Liver (tissue), 9 donors: Measurements from ENCODE around the gene ACOT2. TPM values are rescaled to one million over a fixed set of nuclear protein-coding genes. Genes with fewer than 3 reads are reported as not detected.

Experiments used
- DNase-seq: peaks from one replicate; pipeline ENCODE4 v3.0.0-alpha.2; 2017; ENCODE audit warnings: low spot score
- H3K27ac ChIP-seq, 2 donors: one replicate each; pipeline ENCODE4 v1.7.0; 2013; ENCODE audit warnings: inconsistent platforms in 2 of 2, low read length in 2 of 2, control low read depth in 1 of 2, low read depth in 1 of 2, mild to moderate bottlenecking in 1 of 2
- H3K27me3 ChIP-seq, 4 donors: one replicate each; pipeline versions ENCODE4 v1.6.1 to v1.7.0; 2013; ENCODE audit warnings: low read length in 3 of 4, inconsistent platforms in 1 of 4, mild to moderate bottlenecking in 1 of 4, moderate library complexity in 1 of 4; ENCODE audit not compliant: control insufficient read depth in 4 of 4, insufficient read depth in 4 of 4
- H3K36me3 ChIP-seq, 4 donors: one replicate each; pipeline versions ENCODE4 v1.6.1 to v1.7.0; 2013; ENCODE audit warnings: low read length in 3 of 4, mild to moderate bottlenecking in 3 of 4, low read depth in 1 of 4, moderate library complexity in 1 of 4; ENCODE audit not compliant: control insufficient read depth in 4 of 4, insufficient read depth in 3 of 4
- H3K4me1 ChIP-seq, 4 donors: one replicate each; pipeline versions ENCODE4 v1.6.1 to v1.7.0; 2013; ENCODE audit warnings: low read length in 3 of 4, mild to moderate bottlenecking in 3 of 4, moderate library complexity in 1 of 4; ENCODE audit not compliant: control insufficient read depth in 4 of 4, insufficient read depth in 4 of 4
- H3K4me3 ChIP-seq, 3 donors: one replicate each; pipeline versions ENCODE4 v1.6.1 to v1.7.0; 2013; ENCODE audit warnings: low read length in 3 of 3, control low read depth in 1 of 3, low read depth in 1 of 3, mild to moderate bottlenecking in 1 of 3
- H3K9ac ChIP-seq, 2 donors: one replicate each; pipeline ENCODE4 v1.7.0; 2013; ENCODE audit warnings: low read length in 2 of 2, mild to moderate bottlenecking in 2 of 2, moderate library complexity in 2 of 2, control low read depth in 1 of 2, low read depth in 1 of 2
- H3K9me3 ChIP-seq, 4 donors: one replicate each; pipeline versions ENCODE4 v1.6.1 to v1.7.0; 2013; ENCODE audit warnings: low read length in 3 of 4; ENCODE audit not compliant: control insufficient read depth in 4 of 4
- EGR1 ChIP-seq, 2 donors: IDR thresholded peaks; 2 replicates each; pipeline ENCODE4 v1.6.1; 2016 to 2018; ENCODE audit warnings: antibody characterized with exemption in 2 of 2, low read depth in 2 of 2
- FOXA1 ChIP-seq: IDR thresholded peaks from 2 replicates; pipeline ENCODE4 v1.6.1; 2016; ENCODE audit warnings: antibody characterized with exemption
- FOXA2 ChIP-seq: IDR thresholded peaks from 2 replicates; pipeline ENCODE4 v1.6.1; 2016; ENCODE audit warnings: antibody characterized with exemption
- GABPA ChIP-seq, 2 donors: IDR thresholded peaks in 1 of 2; conservative IDR thresholded peaks in 1 of 2; 2 replicates each; pipeline ENCODE4 v1.6.1; 2016; ENCODE audit warnings: antibody characterized with exemption in 2 of 2, mild to moderate bottlenecking in 1 of 2, moderate library complexity in 1 of 2
- HNF4A ChIP-seq, 2 donors: conservative IDR thresholded peaks; 2 replicates each; pipeline ENCODE4 v1.6.1; 2016; ENCODE audit warnings: antibody characterized with exemption in 2 of 2, mild to moderate bottlenecking in 2 of 2
- HNF4G ChIP-seq: IDR thresholded peaks from 2 replicates; pipeline ENCODE4 v1.6.1; 2016; ENCODE audit warnings: antibody characterized with exemption
- JUND ChIP-seq, 2 donors: IDR thresholded peaks; 2 replicates each; pipeline ENCODE4 v1.6.1; 2016; ENCODE audit warnings: antibody characterized with exemption in 2 of 2
- NR2F2 ChIP-seq: IDR thresholded peaks from 2 replicates; pipeline ENCODE4 v1.6.1; 2016; ENCODE audit warnings: antibody characterized with exemption
- RAD21 ChIP-seq, 2 donors: IDR thresholded peaks; 2 replicates each; pipeline ENCODE4 v1.6.1; 2016; ENCODE audit warnings: antibody characterized with exemption in 2 of 2, mild to moderate bottlenecking in 2 of 2
- RXRA ChIP-seq, 2 donors: IDR thresholded peaks; 2 replicates each; pipeline ENCODE4 v1.6.1; 2017 to 2018; ENCODE audit warnings: antibody characterized with exemption in 2 of 2, mild to moderate bottlenecking in 1 of 2
- SP1 ChIP-seq: IDR thresholded peaks from 2 replicates; pipeline ENCODE4 v1.6.1; 2018; ENCODE audit warnings: antibody characterized with exemption, mild to moderate bottlenecking
- TAF1 ChIP-seq: conservative IDR thresholded peaks from 2 replicates; pipeline ENCODE4 v1.6.1; 2016; ENCODE audit warnings: antibody characterized with exemption, mild to moderate bottlenecking
- YY1 ChIP-seq: IDR thresholded peaks from 2 replicates; pipeline ENCODE4 v1.6.1; 2016; ENCODE audit warnings: antibody characterized with exemption, mild to moderate bottlenecking
- WGBS: extraction: QIAGEN DNeasy Blood & Tissue Kit; methylation state at CpG from one replicate; pipeline ENCODE4 v1.1.7; 2013; 5-methylcytosine and 5-hydroxymethylcytosine counted together
- polyA plus RNA-seq, 2 donors: library from polyadenylated mRNA; stranded (reverse) in 1 of 2; unstranded in 1 of 2; fragments of 200-250 nt in 1 of 2; fragments of >200 nt in 1 of 2; fragmentation: Nextera tagmentation in 1 of 2; extraction: Ambion mirVana in 1 of 2; gene quantifications; one replicate each; pipeline versions ENCODE4 v1.2.1 to v1.2.3, GENCODE V29; 2013 to 2015
- total RNA-seq, 2 donors: library from RNA; depleted of rRNA; stranded (reverse); fragments of >200 nt; gene quantifications; one replicate each; pipeline ENCODE4 v1.2.3, GENCODE V29; 2014
- TF ChIP-seq, protein P1 (sequence below): IDR thresholded peaks from 2 replicates; pipeline ENCODE4 v1.6.1; 2016; ENCODE audit warnings: antibody characterized with exemption
- TF ChIP-seq, protein P2 (sequence below): fragments of 150-350 bp; IDR thresholded peaks from 2 replicates; pipeline ENCODE4 v1.5.1; 2017; ENCODE audit warnings: improper control_type of control experiment, low read depth, low read length; ENCODE audit not compliant: missing input control
- TF ChIP-seq, protein P3 (sequence below): IDR thresholded peaks from 2 replicates; pipeline ENCODE4 v1.6.1; 2016; ENCODE audit warnings: antibody characterized with exemption
- TF ChIP-seq, protein P4 (sequence below): IDR thresholded peaks from 2 replicates; pipeline ENCODE4 v1.6.1; 2016; ENCODE audit warnings: antibody characterized with exemption, mild to moderate bottlenecking
- TF ChIP-seq, protein P5 (sequence below): IDR thresholded peaks from 2 replicates; pipeline ENCODE4 v1.6.1; 2016; ENCODE audit warnings: antibody characterized with exemption
- donor health status: healthy.
- donor health status: healthy.
- donor health status: healthy.
- donor health status: healthy.
- donor health status: healthy.

The ACOT2 gene
- total and polyA plus RNA-seq, 4 donors: 51.2 to 189 (median 151) TPM

DNA sequence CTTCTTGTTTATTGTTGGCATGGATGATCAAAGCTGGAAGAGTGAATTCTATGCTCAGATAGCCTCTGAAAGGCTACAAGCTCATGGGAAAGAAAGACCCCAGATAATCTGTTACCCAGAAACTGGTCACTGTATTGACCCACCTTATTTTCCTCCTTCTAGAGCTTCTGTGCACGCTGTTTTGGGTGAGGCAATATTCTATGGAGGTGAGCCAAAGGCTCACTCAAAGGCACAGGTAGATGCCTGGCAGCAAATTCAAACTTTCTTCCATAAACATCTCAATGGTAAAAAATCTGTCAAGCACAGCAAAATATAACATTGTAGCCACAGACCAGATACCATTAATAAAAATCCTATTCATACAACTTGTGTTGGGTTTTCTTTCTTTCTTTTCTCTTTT lies 50.5 kb downstream of the ACOT2 start:
- no peaks in the 10 kb centered on the region for H3K9me3 ChIP-seq
- DNase-seq: no peak
- H3K4me1 ChIP-seq: peaks cover 0 to 8% (median 2%) of the 10 kb centered on the region in 4 donors
- H3K4me3 ChIP-seq: no peak overlapping the region
- H3K36me3 ChIP-seq: peaks cover 0 to 2% (median 0%) of the 10 kb centered on the region in 4 donors
- no peak overlapping the region for H3K27ac ChIP-seq
- H3K27me3 ChIP-seq: no peaks in the 10 kb centered on the region
- H3K9ac ChIP-seq: no peak overlapping the region
- WGBS: 44% methylated on average over 1 of the region's 1 CpG
- TF ChIP-seq NR2F2 (no peak), HNF4A (conservative IDR thresholded peaks at IDR 0.05) (no peak), EGR1 (IDR thresholded peaks at IDR 0.05; ENCODE audit: low read depth in 2 of 2) (no peak), GABPA (IDR thresholded peaks at IDR 0.05 in 1 of 2, conservative IDR thresholded peaks at IDR 0.05 in 1 of 2) (no peak), RAD21 (IDR thresholded peaks at IDR 0.05) (no peak), RXRA (IDR thresholded peaks at IDR 0.05) (no peak), FOXA2 (no peak), YY1 (no peak), HNF4G (no peak), JUND (IDR thresholded peaks at IDR 0.05) (no peak), SP1 (no peak), TAF1 (no peak), FOXA1 (no peak)
- TF ChIP-seq, protein P1, sequence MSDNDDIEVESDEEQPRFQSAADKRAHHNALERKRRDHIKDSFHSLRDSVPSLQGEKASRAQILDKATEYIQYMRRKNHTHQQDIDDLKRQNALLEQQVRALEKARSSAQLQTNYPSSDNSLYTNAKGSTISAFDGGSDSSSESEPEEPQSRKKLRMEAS: no peak
- TF ChIP-seq, protein P2, sequence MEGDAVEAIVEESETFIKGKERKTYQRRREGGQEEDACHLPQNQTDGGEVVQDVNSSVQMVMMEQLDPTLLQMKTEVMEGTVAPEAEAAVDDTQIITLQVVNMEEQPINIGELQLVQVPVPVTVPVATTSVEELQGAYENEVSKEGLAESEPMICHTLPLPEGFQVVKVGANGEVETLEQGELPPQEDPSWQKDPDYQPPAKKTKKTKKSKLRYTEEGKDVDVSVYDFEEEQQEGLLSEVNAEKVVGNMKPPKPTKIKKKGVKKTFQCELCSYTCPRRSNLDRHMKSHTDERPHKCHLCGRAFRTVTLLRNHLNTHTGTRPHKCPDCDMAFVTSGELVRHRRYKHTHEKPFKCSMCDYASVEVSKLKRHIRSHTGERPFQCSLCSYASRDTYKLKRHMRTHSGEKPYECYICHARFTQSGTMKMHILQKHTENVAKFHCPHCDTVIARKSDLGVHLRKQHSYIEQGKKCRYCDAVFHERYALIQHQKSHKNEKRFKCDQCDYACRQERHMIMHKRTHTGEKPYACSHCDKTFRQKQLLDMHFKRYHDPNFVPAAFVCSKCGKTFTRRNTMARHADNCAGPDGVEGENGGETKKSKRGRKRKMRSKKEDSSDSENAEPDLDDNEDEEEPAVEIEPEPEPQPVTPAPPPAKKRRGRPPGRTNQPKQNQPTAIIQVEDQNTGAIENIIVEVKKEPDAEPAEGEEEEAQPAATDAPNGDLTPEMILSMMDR: no peak
- TF ChIP-seq, protein P3, sequence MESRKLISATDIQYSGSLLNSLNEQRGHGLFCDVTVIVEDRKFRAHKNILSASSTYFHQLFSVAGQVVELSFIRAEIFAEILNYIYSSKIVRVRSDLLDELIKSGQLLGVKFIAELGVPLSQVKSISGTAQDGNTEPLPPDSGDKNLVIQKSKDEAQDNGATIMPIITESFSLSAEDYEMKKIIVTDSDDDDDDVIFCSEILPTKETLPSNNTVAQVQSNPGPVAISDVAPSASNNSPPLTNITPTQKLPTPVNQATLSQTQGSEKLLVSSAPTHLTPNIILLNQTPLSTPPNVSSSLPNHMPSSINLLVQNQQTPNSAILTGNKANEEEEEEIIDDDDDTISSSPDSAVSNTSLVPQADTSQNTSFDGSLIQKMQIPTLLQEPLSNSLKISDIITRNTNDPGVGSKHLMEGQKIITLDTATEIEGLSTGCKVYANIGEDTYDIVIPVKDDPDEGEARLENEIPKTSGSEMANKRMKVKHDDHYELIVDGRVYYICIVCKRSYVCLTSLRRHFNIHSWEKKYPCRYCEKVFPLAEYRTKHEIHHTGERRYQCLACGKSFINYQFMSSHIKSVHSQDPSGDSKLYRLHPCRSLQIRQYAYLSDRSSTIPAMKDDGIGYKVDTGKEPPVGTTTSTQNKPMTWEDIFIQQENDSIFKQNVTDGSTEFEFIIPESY: no peak
- TF ChIP-seq, protein P4, sequence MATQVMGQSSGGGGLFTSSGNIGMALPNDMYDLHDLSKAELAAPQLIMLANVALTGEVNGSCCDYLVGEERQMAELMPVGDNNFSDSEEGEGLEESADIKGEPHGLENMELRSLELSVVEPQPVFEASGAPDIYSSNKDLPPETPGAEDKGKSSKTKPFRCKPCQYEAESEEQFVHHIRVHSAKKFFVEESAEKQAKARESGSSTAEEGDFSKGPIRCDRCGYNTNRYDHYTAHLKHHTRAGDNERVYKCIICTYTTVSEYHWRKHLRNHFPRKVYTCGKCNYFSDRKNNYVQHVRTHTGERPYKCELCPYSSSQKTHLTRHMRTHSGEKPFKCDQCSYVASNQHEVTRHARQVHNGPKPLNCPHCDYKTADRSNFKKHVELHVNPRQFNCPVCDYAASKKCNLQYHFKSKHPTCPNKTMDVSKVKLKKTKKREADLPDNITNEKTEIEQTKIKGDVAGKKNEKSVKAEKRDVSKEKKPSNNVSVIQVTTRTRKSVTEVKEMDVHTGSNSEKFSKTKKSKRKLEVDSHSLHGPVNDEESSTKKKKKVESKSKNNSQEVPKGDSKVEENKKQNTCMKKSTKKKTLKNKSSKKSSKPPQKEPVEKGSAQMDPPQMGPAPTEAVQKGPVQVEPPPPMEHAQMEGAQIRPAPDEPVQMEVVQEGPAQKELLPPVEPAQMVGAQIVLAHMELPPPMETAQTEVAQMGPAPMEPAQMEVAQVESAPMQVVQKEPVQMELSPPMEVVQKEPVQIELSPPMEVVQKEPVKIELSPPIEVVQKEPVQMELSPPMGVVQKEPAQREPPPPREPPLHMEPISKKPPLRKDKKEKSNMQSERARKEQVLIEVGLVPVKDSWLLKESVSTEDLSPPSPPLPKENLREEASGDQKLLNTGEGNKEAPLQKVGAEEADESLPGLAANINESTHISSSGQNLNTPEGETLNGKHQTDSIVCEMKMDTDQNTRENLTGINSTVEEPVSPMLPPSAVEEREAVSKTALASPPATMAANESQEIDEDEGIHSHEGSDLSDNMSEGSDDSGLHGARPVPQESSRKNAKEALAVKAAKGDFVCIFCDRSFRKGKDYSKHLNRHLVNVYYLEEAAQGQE: no peak
- TF ChIP-seq, protein P5, sequence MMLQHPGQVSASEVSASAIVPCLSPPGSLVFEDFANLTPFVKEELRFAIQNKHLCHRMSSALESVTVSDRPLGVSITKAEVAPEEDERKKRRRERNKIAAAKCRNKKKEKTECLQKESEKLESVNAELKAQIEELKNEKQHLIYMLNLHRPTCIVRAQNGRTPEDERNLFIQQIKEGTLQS: no peak
